ENCODE results near the gene CDH8.

DNA sequence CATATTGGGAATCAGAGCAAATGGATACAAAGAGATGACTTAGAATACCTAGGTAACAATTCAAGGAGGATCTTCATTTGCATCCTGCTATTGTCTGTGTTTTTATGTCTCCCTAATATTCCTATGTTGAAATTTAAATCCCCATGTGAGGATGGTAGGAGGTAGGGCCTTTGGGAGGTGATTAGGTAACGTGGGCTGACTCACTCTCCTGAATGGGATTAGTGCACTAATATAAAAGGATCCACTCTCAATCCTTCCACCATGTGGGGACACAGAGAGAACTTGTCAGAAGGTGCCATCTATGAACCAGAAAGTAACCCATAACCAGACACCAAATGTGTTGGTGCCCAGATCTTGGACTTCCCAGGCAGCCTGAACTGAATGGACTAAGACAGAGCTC lies 83.4 kb downstream of the CDH8 start:
- TF ChIP-seq, protein P1, sequence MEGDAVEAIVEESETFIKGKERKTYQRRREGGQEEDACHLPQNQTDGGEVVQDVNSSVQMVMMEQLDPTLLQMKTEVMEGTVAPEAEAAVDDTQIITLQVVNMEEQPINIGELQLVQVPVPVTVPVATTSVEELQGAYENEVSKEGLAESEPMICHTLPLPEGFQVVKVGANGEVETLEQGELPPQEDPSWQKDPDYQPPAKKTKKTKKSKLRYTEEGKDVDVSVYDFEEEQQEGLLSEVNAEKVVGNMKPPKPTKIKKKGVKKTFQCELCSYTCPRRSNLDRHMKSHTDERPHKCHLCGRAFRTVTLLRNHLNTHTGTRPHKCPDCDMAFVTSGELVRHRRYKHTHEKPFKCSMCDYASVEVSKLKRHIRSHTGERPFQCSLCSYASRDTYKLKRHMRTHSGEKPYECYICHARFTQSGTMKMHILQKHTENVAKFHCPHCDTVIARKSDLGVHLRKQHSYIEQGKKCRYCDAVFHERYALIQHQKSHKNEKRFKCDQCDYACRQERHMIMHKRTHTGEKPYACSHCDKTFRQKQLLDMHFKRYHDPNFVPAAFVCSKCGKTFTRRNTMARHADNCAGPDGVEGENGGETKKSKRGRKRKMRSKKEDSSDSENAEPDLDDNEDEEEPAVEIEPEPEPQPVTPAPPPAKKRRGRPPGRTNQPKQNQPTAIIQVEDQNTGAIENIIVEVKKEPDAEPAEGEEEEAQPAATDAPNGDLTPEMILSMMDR (conservative IDR thresholded peaks at IDR 0.05; ENCODE audit: low read length) = no peak
- no peak for TF ChIP-seq EZH2phosphoT487 (IDR thresholded peaks at IDR 0.05; ENCODE audit: borderline replicate concordance, low read depth, low read length)
